HepG2 (cell line): ENCODE results near the gene RB1. TPM values are rescaled to one million over a fixed set of nuclear protein-coding genes. Genes with fewer than 3 reads are reported as not detected.

ENCODE experiments used
- ATAC-seq: fragments of 200-7000 bp; cut with Tn5 transposase; 3 replicates; pipeline ENCODE4 v1.9.1; 2020; ENCODE audit warnings: mild to moderate bottlenecking, moderate library complexity
- BruUV-seq: library from RNA; stranded (reverse); fragments of 400-500 nt; replicated peaks from 2 replicates; lab custom pipeline; 2021; lab: Mats Ljungman, UMichigan
- CTCF ChIA-PET: fragments of 300-600 bp; formaldehyde crosslinking; extraction: SDS; loops from one replicate; lab custom pipeline; 2021; ENCODE audit warnings: low total read pairs, inconsistent platforms, low intra/inter-chr PET ratio; lab: Yijun Ruan, JAX
- POLR2A ChIA-PET: fragments of 350-600 bp; sonication (Branson Sonifier 250); formaldehyde crosslinking; loops from one replicate; lab custom pipeline; 2020; ENCODE audit warnings: antibody characterized with exemption, inconsistent platforms; lab: Yijun Ruan, JAX
- DNase-seq: peaks from one replicate; pipeline ENCODE4 v3.0.0-alpha.2; 2015; ENCODE audit warnings: low spot score
- FAIRE-seq: peaks from 3 replicates; lab custom pipeline; 2011; peaks lifted over from hg19 to GRCh38; lab: Jason Lieb, UNC
- H2AFZ ChIP-seq: one replicate; pipeline ENCODE4 v1.6.1; 2011; ENCODE audit warnings: low read length, inconsistent platforms
- H3K27ac ChIP-seq: fragments of 300-600 bp; 3 replicates; pipeline ENCODE4 v1.8.0; 2011; ENCODE audit warnings: mixed run types, mild to moderate bottlenecking, mixed read lengths, low read length, inconsistent platforms; ENCODE audit not compliant: insufficient read depth; ENCODE audit errors: extremely low read length
- H3K27me3 ChIP-seq, 2 experiments: fragments of 200-600 bp in 1 of 2; 2 replicates in 1 of 2; 3 replicates in 1 of 2; pipeline versions ENCODE4 v1.6.0 to v1.8.0; 2011; ENCODE audit warnings: low read length in 2 of 2, mild to moderate bottlenecking in 2 of 2, moderate library complexity in 2 of 2, inconsistent platforms in 1 of 2; ENCODE audit not compliant: insufficient read depth in 2 of 2, control insufficient read depth in 1 of 2
- H3K36me3 ChIP-seq, 2 experiments: fragments of 200-600 bp in 1 of 2; replicated peaks in 1 of 2; 2 replicates in 1 of 2; 3 replicates in 1 of 2; pipeline versions ENCODE4 v1.5.1 to v1.8.0; 2011; ENCODE audit warnings: low read length in 2 of 2, inconsistent platforms in 1 of 2; ENCODE audit not compliant: insufficient read depth in 2 of 2, control insufficient read depth in 1 of 2
- H3K4me1 ChIP-seq: 2 replicates; pipeline ENCODE4 v1.5.1; 2012; ENCODE audit warnings: low read length, inconsistent platforms; ENCODE audit not compliant: insufficient read depth
- H3K4me2 ChIP-seq: 2 replicates; pipeline ENCODE4 v1.6.0; 2011; ENCODE audit warnings: low read depth, low read length, inconsistent platforms
- H3K4me3 ChIP-seq, 3 experiments: fragments of 200-600 bp in 1 of 3; sonication (generic), shearing (Covaris generic) in 1 of 3; replicated peaks in 1 of 3; 2 replicates each; pipeline ENCODE4 v1.5.1; 2011 to 2016; ENCODE audit warnings: low read length in 3 of 3, inconsistent platforms in 2 of 3, low read depth in 2 of 3, mild to moderate bottlenecking in 2 of 3, control low read depth in 1 of 3, mixed read lengths in 1 of 3; ENCODE audit not compliant: insufficient read depth in 1 of 3
- H3K79me2 ChIP-seq: one replicate; pipeline ENCODE4 v1.6.1; 2011; ENCODE audit warnings: low read length, inconsistent platforms; ENCODE audit not compliant: insufficient read depth
- H3K9ac ChIP-seq: 2 replicates; pipeline ENCODE4 v1.6.0; 2011; ENCODE audit warnings: mild to moderate bottlenecking, low read depth, low read length, inconsistent platforms; ENCODE audit not compliant: insufficient read depth
- H3K9me3 ChIP-seq: 2 replicates; pipeline ENCODE4 v1.5.1; 2012; ENCODE audit warnings: mild to moderate bottlenecking, low read length
- H4K20me1 ChIP-seq: 2 replicates; pipeline ENCODE4 v1.6.0; 2011; ENCODE audit warnings: inconsistent platforms, mild to moderate bottlenecking, low read length, moderate library complexity; ENCODE audit not compliant: insufficient read depth
- FOXP4 ChIP-seq: sonication (generic); formaldehyde crosslinking; IDR thresholded peaks from 2 replicates; pipeline ENCODE4 v1.4.0; 2020; ENCODE audit warnings: missing genetic modification reagents
- NFATC3 ChIP-seq: sonication (generic); formaldehyde crosslinking; IDR thresholded peaks from 2 replicates; pipeline ENCODE4 v1.5.1; 2020; ENCODE audit warnings: mild to moderate bottlenecking, missing genetic modification reagents
- NFE2L1 ChIP-seq: sonication (generic); formaldehyde crosslinking; IDR thresholded peaks from 2 replicates; pipeline ENCODE4 v1.4.0; 2020; ENCODE audit warnings: missing genetic modification reagents, mild to moderate bottlenecking, borderline replicate concordance
- NFE2L2 ChIP-seq: fragments of 150-350 bp; IDR thresholded peaks from 2 replicates; pipeline ENCODE4 v1.6.1; 2014; ENCODE audit warnings: low read length
- PBX3 ChIP-seq: sonication (generic); formaldehyde crosslinking; IDR thresholded peaks from 2 replicates; pipeline ENCODE4 v1.8.1; 2023; ENCODE audit warnings: missing genetic modification reagents, inconsistent platforms, borderline replicate concordance
- SALL1 ChIP-seq: sonication (generic); formaldehyde crosslinking; IDR thresholded peaks from 2 replicates; pipeline ENCODE4 v1.8.0; 2022; ENCODE audit warnings: mild to moderate bottlenecking, missing genetic modification reagents
- SNAPC5 ChIP-seq: sonication (generic); formaldehyde crosslinking; IDR thresholded peaks from 2 replicates; pipeline ENCODE4 v1.8.1; 2023; ENCODE audit warnings: mild to moderate bottlenecking, missing genetic modification reagents, borderline replicate concordance
- SOX13 ChIP-seq, 3 experiments: fragments of 450-650 bp in 1 of 3; sonication (generic) in 1 of 3; formaldehyde crosslinking in 1 of 3; IDR thresholded peaks in 2 of 3; conservative IDR thresholded peaks in 1 of 3; 2 replicates each; pipeline versions ENCODE4 v1.5.0 to v1.6.1; 2016 to 2020; ENCODE audit warnings: antibody characterized with exemption in 1 of 3, mild to moderate bottlenecking in 1 of 3, missing compliant biosample characterization in 1 of 3, missing genetic modification reagents in 1 of 3, moderate library complexity in 1 of 3
- TRAFD1 ChIP-seq: sonication (generic); formaldehyde crosslinking; IDR thresholded peaks from 2 replicates; pipeline ENCODE4 v1.5.1; 2020; ENCODE audit warnings: missing genetic modification reagents, mild to moderate bottlenecking, borderline replicate concordance
- ZBTB38 ChIP-seq: sonication (generic); formaldehyde crosslinking; IDR thresholded peaks from 2 replicates; pipeline ENCODE4 v1.5.1; 2020; ENCODE audit warnings: mild to moderate bottlenecking, missing genetic modification reagents
- ZNF335 ChIP-seq: sonication (generic); formaldehyde crosslinking; IDR thresholded peaks from 2 replicates; pipeline ENCODE4 v1.4.0; 2020; ENCODE audit warnings: missing genetic modification reagents
- ZNF749 ChIP-seq: sonication (generic); formaldehyde crosslinking; IDR thresholded peaks from 2 replicates; pipeline ENCODE4 v1.8.0; 2022; ENCODE audit warnings: mild to moderate bottlenecking, missing genetic modification reagents, moderate library complexity, borderline replicate concordance
- ZNF83 ChIP-seq: sonication (generic); formaldehyde crosslinking; IDR thresholded peaks from 2 replicates; pipeline ENCODE4 v1.4.0; 2020; ENCODE audit warnings: missing genetic modification reagents, mild to moderate bottlenecking, borderline replicate concordance
- WGBS: methylation state at CpG from one replicate; pipeline ENCODE4 v1.1.6; 2017; ENCODE audit warnings: low lambda C conversion rate; 5-methylcytosine and 5-hydroxymethylcytosine counted together
- in situ Hi-C: cut with HindIII; loops from 2 replicates; pipeline ENCODE4 v1.10.0; 2017; ENCODE audit warnings: low pct_unique_long_range_greater_than_20kb; ENCODE audit not compliant: extremely low pct_ligation_motif_present
- intact Hi-C: fragments of 100-400 bp; cut with micrococcal nuclease; formaldehyde crosslinking; loops from one replicate; pipeline ENCODE4 v1.10.0; 2022; ENCODE audit not compliant: unreplicated experiment
- polyA plus RNA-seq, 8 experiments: library from polyadenylated mRNA; depleted of rRNA in 3 of 8; stranded (reverse) in 7 of 8; unstranded in 1 of 8; fragments of >200 nt; fragmentation: Illumina TruSeq in 4 of 8; extraction: Trizol in 4 of 8; gene quantifications; 2 replicates each; pipeline versions ENCODE4 v1.2.1 to v1.2.3, GENCODE V29; 2011 to 2016; ENCODE audit warnings: low read depth in 4 of 8, missing spikeins in 1 of 8, mixed read lengths in 1 of 8; ENCODE audit not compliant: insufficient read depth in 1 of 8
- total RNA-seq, 5 experiments: library from RNA; depleted of rRNA; stranded (reverse); fragments of >200 nt; fragmentation: Illumina TruSeq; extraction: Trizol; gene quantifications; 2 replicates each; pipeline ENCODE4 v1.2.3, GENCODE V29; 2016; ENCODE audit warnings: low read depth in 1 of 5

Gene RB1
- total and polyA plus RNA-seq, 2 of the 13 experiments (the other 11 are each of a cell fraction or from before 2014, with no cell fraction given): 15.6 to 23.7 TPM

GRCh38 chr13:48393030-48393697 is 89.6 kb downstream of the RB1 start (continued):
- TF ChIP-seq FOXP4 (CRISPR knock-in tag) (peak; percentile 32; the same call in 1 of the 2 replicates), SOX13 (IDR thresholded peaks at IDR 0.05) (no peak), SOX13 (CRISPR knock-in tag; conservative IDR thresholded peaks at IDR 0.05 in 1 of 2, IDR thresholded peaks at IDR 0.05 in 1 of 2) (peak in 1 of 2 experiments; percentile 40; a peak in 1 of 4 replicates), SALL1 (CRISPR knock-in tag) (peak; percentile 12; the same call in 1 of the 2 replicates)

- H3K4me2 ChIP-seq: no peak overlapping the region
- in situ Hi-C loops (no loop called here), intact Hi-C loops (no loop called here)
- POLR2A ChIA-PET: no interaction called here
- 100% methylated on average over 2 of the region's 2 CpGs for WGBS
- FAIRE-seq (no peak), DNase-seq (no peak), ATAC-seq (no peak)
- H3K9me3 ChIP-seq: no peaks in the 10 kb centered on the region
- H3K79me2 ChIP-seq: no peaks in the 10 kb centered on the region
- peaks cover 49% of the 10 kb centered on the region for H3K4me1 ChIP-seq
- no peak overlapping the region for H3K27ac ChIP-seq
- H2AFZ ChIP-seq: no peak overlapping the region
- CTCF ChIA-PET: no interaction called here
- no peak for TF ChIP-seq NFE2L1 (CRISPR knock-in tag)
- no peak for TF ChIP-seq NFATC3
- TF ChIP-seq TRAFD1 (CRISPR knock-in tag): no peak
- no peak for TF ChIP-seq PBX3
- no peak for TF ChIP-seq ZBTB38 (CRISPR knock-in tag)
- TF ChIP-seq NFE2L2: no peak
- no peak for TF ChIP-seq SNAPC5 (CRISPR knock-in tag)
- TF ChIP-seq ZNF749 (CRISPR knock-in tag): no peak
- no peak for TF ChIP-seq ZNF83
- TF ChIP-seq ZNF335: no peak
- no TSS peak for BruUV-seq
- no peak overlapping the region for H3K9ac ChIP-seq
- no peak overlapping the region for H3K4me3 ChIP-seq
- no peaks in the 10 kb centered on the region for H4K20me1 ChIP-seq
- 0 out of 5 replicates have a peak, but pooled peaks cover 0 to 2% of the 10 kb centered on the region in 2 experiments for H3K36me3 ChIP-seq
- no peaks in the 10 kb centered on the region for H3K27me3 ChIP-seq
Measured at GRCh38 chr13:48393698-48394085, 90.1 kb downstream of the RB1 start.
